Right lobe of liver (tissue), 6 donors: ENCODE measurements around the gene PCDHGA11. TPM values are rescaled to one million over a fixed set of nuclear protein-coding genes. Genes with fewer than 3 reads are reported as not detected.

Experiments used
- ATAC-seq, 4 donors: fragments of 200-7000 bp; cut with Tn5 transposase; one replicate each; pipeline ENCODE4 v1.9.1; 2020; ENCODE audit warnings: mild to moderate bottlenecking in 4 of 4, moderate library complexity in 4 of 4
- DNase-seq, 3 donors: peaks; one replicate each; pipeline ENCODE4 v3.0.0-alpha.2; 2020
- H3K27ac ChIP-seq, 3 donors: fragments of 200-600 bp; one replicate each; pipeline ENCODE4 v1.8.0; 2022
- H3K27me3 ChIP-seq, 2 donors: fragments of 200-600 bp; one replicate each; pipeline ENCODE4 v1.8.0; 2022
- H3K36me3 ChIP-seq, 4 donors: fragments of 200-600 bp; sonication (generic) in 1 of 4; one replicate each; pipeline versions ENCODE4 v1.5.1 to v1.8.0; 2017 to 2022; ENCODE audit warnings: control low read depth in 1 of 4
- H3K4me1 ChIP-seq, 4 donors: fragments of 200-600 bp; sonication (generic) in 1 of 4; one replicate each; pipeline versions ENCODE4 v1.5.1 to v1.8.0; 2017 to 2022; ENCODE audit warnings: control low read depth in 1 of 4
- H3K4me3 ChIP-seq, 3 donors: fragments of 200-600 bp; one replicate each; pipeline ENCODE4 v1.8.0; 2022
- H3K9me3 ChIP-seq, 4 donors: fragments of 200-600 bp; sonication (generic) in 1 of 4; one replicate each; pipeline versions ENCODE4 v1.5.1 to v1.8.0; 2017 to 2022; ENCODE audit warnings: control low read depth in 1 of 4
- CTCF ChIP-seq, 4 donors: fragments of 200-600 bp in 3 of 4; fragments of 450-650 bp in 1 of 4; IDR thresholded peaks; one replicate each; pipeline versions ENCODE4 v1.5.1 to v1.8.0; 2016 to 2022; ENCODE audit warnings: antibody characterized with exemption in 4 of 4, mild to moderate bottlenecking in 2 of 4
- POLR2A ChIP-seq: fragments of 450-650 bp; IDR thresholded peaks from one replicate; pipeline ENCODE4 v1.6.1; 2017; ENCODE audit warnings: antibody characterized with exemption, mild to moderate bottlenecking
- WGBS: methylation state at CpG from one replicate; pipeline ENCODE4 v1.1.6; 2018; ENCODE audit warnings: low coverage, low lambda C conversion rate; ENCODE audit not compliant: insufficient coverage; ENCODE audit errors: missing lambda C conversion rate; 5-methylcytosine and 5-hydroxymethylcytosine counted together
- intact Hi-C, 2 donors: fragments of 100-400 bp; cut with DNase I; formaldehyde crosslinking; loops; one replicate each; pipeline versions ENCODE4 v1.11.2 to v1.14.1; 2022
- total RNA-seq, 6 experiments: library from RNA; depleted of rRNA in 2 of 6; stranded (reverse); fragments of >200 nt in 2 of 6; fragmentation: NEBNext Ultra II Directional in 3 of 6; extraction: Animal tissue kit (Norgen Biotek cat#: 25700) in 3 of 6; gene quantifications; one replicate each; pipeline versions ENCODE4 v1.1.0 to v1.2.4, GENCODE V29; 2016 to 2023
- donor health status: DM: no; HTN: yes; CAD: no.
- donor health status: DM: no; HTN: no; CAD: no.
- donor health status: DM: no; HTN: no; CAD: no.
- donor health status: DM: no; HTN: yes; CAD: no.
- donor health status: DM: no; HTN: yes; CAD: no.

The PCDHGA11 gene
- total RNA-seq, 6 experiments from 2014 or later: 0.81 to 1.7 (median 1.1) TPM

- 31% methylated on average over 15 of the region's 74 CpGs for WGBS
- no peaks in the 10 kb centered on the region for H3K36me3 ChIP-seq
- TF ChIP-seq POLR2A (no peak), CTCF (IDR thresholded peaks at IDR 0.05) (no peak)
- H3K27me3 ChIP-seq: no peaks in the 10 kb centered on the region
- H3K27ac ChIP-seq: no peak overlapping the region
- DNase-seq (peak in 1 of 3 donors; percentile 46), ATAC-seq (no peak)
- no peaks in the 10 kb centered on the region for H3K4me1 ChIP-seq
- intact Hi-C loops: loop anchor here in 1 of 2 donors (10.0 kb wide), 1 partner anchor 174 kb away; the partner anchor contains the start of gene PCDHB15
- no peak overlapping the region for H3K4me3 ChIP-seq
- peaks cover 0 to 43% (median 19%) of the 10 kb centered on the region in 4 donors for H3K9me3 ChIP-seq
These were observed 1.6 kb upstream of the PCDHGA11 start for GRCh38 chr5:141419074-141419880.

GRCh38 chr5:141421489-141421855, 621 bp downstream of the PCDHGA11 start:
- H3K4me1 ChIP-seq: no peaks in the 10 kb centered on the region
- WGBS: 22% methylated on average over 13 of the region's 13 CpGs
- DNase-seq (no peak), ATAC-seq (no peak)
- H3K9me3 ChIP-seq: peaks cover 0 to 37% (median 19%) of the 10 kb centered on the region in 4 donors
- peak overlapping the region in 1 of 3 donors; percentile 13 for H3K4me3 ChIP-seq
- no peaks in the 10 kb centered on the region for H3K27me3 ChIP-seq
- TF ChIP-seq CTCF (IDR thresholded peaks at IDR 0.05) (no peak), POLR2A (no peak)
- no peak overlapping the region for H3K27ac ChIP-seq
- no peaks in the 10 kb centered on the region for H3K36me3 ChIP-seq
- intact Hi-C loops: no loop called here

GRCh38 chr5:141422742-141423291, 2.0 kb downstream of the PCDHGA11 start:
- no peak for DNase-seq
- intact Hi-C loops: no loop called here
- ATAC-seq: no peak
- Histone ChIP-seq H3K36me3 (no peaks in the 10 kb centered on the region), H3K27ac (no peak overlapping the region), H3K9me3 (peaks cover 0 to 39% (median 22%) of the 10 kb centered on the region in 4 donors), H3K27me3 (no peaks in the 10 kb centered on the region), H3K4me1 (no peaks in the 10 kb centered on the region), H3K4me3 (no peak overlapping the region)
- 60% methylated on average over 1 of the region's 42 CpGs for WGBS
- TF ChIP-seq POLR2A (no peak), CTCF (IDR thresholded peaks at IDR 0.05) (no peak)

GRCh38 chr5:141427783-141428426, 7.1 kb downstream of the PCDHGA11 start:
- no peak overlapping the region for H3K4me3 ChIP-seq
- intact Hi-C loops: no loop called here

More at GRCh38 chr5:141427783-141428426, 7.1 kb downstream of the PCDHGA11 start:
- H3K27me3 ChIP-seq: no peaks in the 10 kb centered on the region
- ATAC-seq (no peak), DNase-seq (no peak)
- 52% methylated on average over 6 of the region's 53 CpGs for WGBS
- no peaks in the 10 kb centered on the region for H3K4me1 ChIP-seq
- H3K9me3 ChIP-seq: peaks cover 0 to 20% (median 7%) of the 10 kb centered on the region in 4 donors
- H3K36me3 ChIP-seq: no peaks in the 10 kb centered on the region
- no peak for TF ChIP-seq POLR2A
- H3K27ac ChIP-seq: no peak overlapping the region
